ENCODE data around the gene TMEM62. TPM values are rescaled to one million over a fixed set of nuclear protein-coding genes. Genes with fewer than 3 reads are reported as not detected.

The TMEM62 gene
- total RNA-seq, 1 experiment from 2014 or later: 7.2 TPM

- Histone ChIP-seq H2AK5ac (ENCODE audit: insufficient read length, low read length) (no peak overlapping the region), H3K23ac (ENCODE audit: insufficient read length, low read depth, low read length) (no peak overlapping the region), H3K23me2 (ENCODE audit: insufficient read length, low read depth, low read length, poor library complexity, severe bottlenecking) (peaks cover 5% of the 10 kb centered on the region), H4K91ac (ENCODE audit: insufficient read length, low read depth, low read length) (no peak overlapping the region), H2BK20ac (ENCODE audit: low read depth, low read length, poor library complexity, severe bottlenecking) (no peak overlapping the region), H3K9me3 (ENCODE audit: control insufficient read depth, low read depth, low read length) (no peaks in the 10 kb centered on the region), H3K79me1 (ENCODE audit: insufficient read depth, low read depth, low read length, poor library complexity, severe bottlenecking) (no peaks in the 10 kb centered on the region), H3K27ac (ENCODE audit: insufficient read length, low read depth, low read length) (no peak overlapping the region), H3K18ac (ENCODE audit: insufficient read length, low read depth, low read length) (no peak overlapping the region), H2BK5ac (ENCODE audit: insufficient read length, low read length) (no peak overlapping the region), H3K56ac (ENCODE audit: insufficient read length, low read depth, low read length) (no peak overlapping the region), H2AFZ (ENCODE audit: low read length) (no peak overlapping the region), H2BK12ac (ENCODE audit: insufficient read length, low read depth, low read length) (no peak overlapping the region), H4K8ac (replicated peaks; ENCODE audit: insufficient read length, low read depth, low read length) (no peak overlapping the region), H3K27me3 (ENCODE audit: insufficient read depth, low read length) (no peaks in the 10 kb centered on the region), H3K4me1 (ENCODE audit: insufficient read depth, low read length) (no peaks in the 10 kb centered on the region), H2BK120ac (ENCODE audit: low read depth, low read length, poor library complexity, severe bottlenecking) (no peak overlapping the region), H3K9ac (ENCODE audit: extremely low read depth, insufficient read length, low read length) (no peak overlapping the region), H4K5ac (ENCODE audit: insufficient read length, low read depth, low read length) (no peak overlapping the region), H2BK15ac (ENCODE audit: low read depth, low read length) (no peak overlapping the region), H3K79me2 (ENCODE audit: insufficient read depth, low read length) (no peaks in the 10 kb centered on the region), H3T11ph (ENCODE audit: low read length) (no peak overlapping the region), H3K4ac (ENCODE audit: low read depth, low read length) (no peak overlapping the region), H3K4me2 (ENCODE audit: insufficient read depth, insufficient read length, low read length) (no peak overlapping the region), H3K14ac (ENCODE audit: insufficient read depth, low read length) (no peak overlapping the region), H4K20me1 (ENCODE audit: control insufficient read depth, insufficient read depth, insufficient read length) (no peaks in the 10 kb centered on the region)
- Mint-ChIP-seq H3K36me3 (ENCODE audit: insufficient read depth in 1 of 3, low read depth in 3 of 3) (peaks cover 0 to 48% (median 25%) of the 10 kb centered on the region in 3 experiments; a peak in 5 of 7 replicates), H3K27me3 (ENCODE audit: low read depth) (no peaks in the 10 kb centered on the region), H3K27ac (no peak overlapping the region), H3K9me3 (no peaks in the 10 kb centered on the region), H3K4me3 (no peak overlapping the region), H3K4me1 (peaks cover 2 to 6% of the 10 kb centered on the region in 2 experiments; a peak in 3 of 4 replicates)
- DNase-seq: no peak
- WGBS (ENCODE audit: extremely low coverage, insufficient read length, low lambda C conversion rate): no CpG with 5 or more reads among the region's 1 CpG
- no peak for TF ChIP-seq CTCF (conservative IDR thresholded peaks at IDR 0.05)
These were observed 56.8 kb downstream of the TMEM62 start for GRCh38 chr15:43190178-43190577.

Data from H9 (cell line).